NB4 (cell line): ENCODE results near the gene KCNJ12.

Source experiments
- DNase-seq: peaks from one replicate; pipeline ENCODE4 v3.0.0; 2010; ENCODE audit warnings: low read depth
- H3K4me3 ChIP-seq: one replicate; pipeline ENCODE4 v1.5.1; 2011; ENCODE audit warnings: mild to moderate bottlenecking, low read depth, low read length, moderate library complexity
- MYC ChIP-seq: IDR thresholded peaks from 2 replicates; pipeline ENCODE4 v1.6.1; 2011; ENCODE audit warnings: low read depth, low read length
- POLR2A ChIP-seq: IDR thresholded peaks from 2 replicates; pipeline ENCODE4 v1.6.1; 2011; ENCODE audit warnings: mild to moderate bottlenecking; ENCODE audit not compliant: insufficient read length; ENCODE audit errors: extremely low read depth
- TF ChIP-seq, protein P1 (sequence below): IDR thresholded peaks from one replicate; pipeline ENCODE4 v1.5.1; 2012; ENCODE audit warnings: low read depth, low read length
- TF ChIP-seq, protein P2 (sequence below): IDR thresholded peaks from 2 replicates; pipeline ENCODE4 v1.6.1; 2011; ENCODE audit warnings: low read depth, low read length

Gene KCNJ12

DNA sequence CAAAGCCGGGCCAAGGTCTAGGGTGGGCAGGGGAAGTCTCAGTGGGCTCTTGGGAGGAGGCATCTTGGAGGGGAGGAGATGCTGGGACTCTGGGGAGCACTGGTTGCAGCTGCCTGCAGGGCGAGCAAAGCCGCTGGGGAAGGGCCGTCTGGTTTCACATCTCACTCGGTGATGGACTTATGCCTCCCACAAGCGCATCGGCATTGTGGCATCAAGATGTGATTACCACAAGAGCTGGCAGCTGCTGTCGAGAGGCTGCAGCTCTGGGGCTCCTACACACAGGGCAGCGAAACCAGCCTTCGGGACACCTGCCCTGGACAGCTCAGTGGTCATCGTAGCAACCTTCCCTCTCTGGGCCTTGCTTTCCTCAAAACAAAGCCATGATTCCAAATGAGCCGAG is 3.1 kb upstream of the KCNJ12 start:
- no peak overlapping the region for H3K4me3 ChIP-seq
- TF ChIP-seq POLR2A (no peak), MYC (no peak)
- TF ChIP-seq, protein P1, sequence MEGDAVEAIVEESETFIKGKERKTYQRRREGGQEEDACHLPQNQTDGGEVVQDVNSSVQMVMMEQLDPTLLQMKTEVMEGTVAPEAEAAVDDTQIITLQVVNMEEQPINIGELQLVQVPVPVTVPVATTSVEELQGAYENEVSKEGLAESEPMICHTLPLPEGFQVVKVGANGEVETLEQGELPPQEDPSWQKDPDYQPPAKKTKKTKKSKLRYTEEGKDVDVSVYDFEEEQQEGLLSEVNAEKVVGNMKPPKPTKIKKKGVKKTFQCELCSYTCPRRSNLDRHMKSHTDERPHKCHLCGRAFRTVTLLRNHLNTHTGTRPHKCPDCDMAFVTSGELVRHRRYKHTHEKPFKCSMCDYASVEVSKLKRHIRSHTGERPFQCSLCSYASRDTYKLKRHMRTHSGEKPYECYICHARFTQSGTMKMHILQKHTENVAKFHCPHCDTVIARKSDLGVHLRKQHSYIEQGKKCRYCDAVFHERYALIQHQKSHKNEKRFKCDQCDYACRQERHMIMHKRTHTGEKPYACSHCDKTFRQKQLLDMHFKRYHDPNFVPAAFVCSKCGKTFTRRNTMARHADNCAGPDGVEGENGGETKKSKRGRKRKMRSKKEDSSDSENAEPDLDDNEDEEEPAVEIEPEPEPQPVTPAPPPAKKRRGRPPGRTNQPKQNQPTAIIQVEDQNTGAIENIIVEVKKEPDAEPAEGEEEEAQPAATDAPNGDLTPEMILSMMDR = no peak
- TF ChIP-seq, protein P2, sequence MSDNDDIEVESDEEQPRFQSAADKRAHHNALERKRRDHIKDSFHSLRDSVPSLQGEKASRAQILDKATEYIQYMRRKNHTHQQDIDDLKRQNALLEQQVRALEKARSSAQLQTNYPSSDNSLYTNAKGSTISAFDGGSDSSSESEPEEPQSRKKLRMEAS = no peak
- peak; percentile 84 for DNase-seq

DNA sequence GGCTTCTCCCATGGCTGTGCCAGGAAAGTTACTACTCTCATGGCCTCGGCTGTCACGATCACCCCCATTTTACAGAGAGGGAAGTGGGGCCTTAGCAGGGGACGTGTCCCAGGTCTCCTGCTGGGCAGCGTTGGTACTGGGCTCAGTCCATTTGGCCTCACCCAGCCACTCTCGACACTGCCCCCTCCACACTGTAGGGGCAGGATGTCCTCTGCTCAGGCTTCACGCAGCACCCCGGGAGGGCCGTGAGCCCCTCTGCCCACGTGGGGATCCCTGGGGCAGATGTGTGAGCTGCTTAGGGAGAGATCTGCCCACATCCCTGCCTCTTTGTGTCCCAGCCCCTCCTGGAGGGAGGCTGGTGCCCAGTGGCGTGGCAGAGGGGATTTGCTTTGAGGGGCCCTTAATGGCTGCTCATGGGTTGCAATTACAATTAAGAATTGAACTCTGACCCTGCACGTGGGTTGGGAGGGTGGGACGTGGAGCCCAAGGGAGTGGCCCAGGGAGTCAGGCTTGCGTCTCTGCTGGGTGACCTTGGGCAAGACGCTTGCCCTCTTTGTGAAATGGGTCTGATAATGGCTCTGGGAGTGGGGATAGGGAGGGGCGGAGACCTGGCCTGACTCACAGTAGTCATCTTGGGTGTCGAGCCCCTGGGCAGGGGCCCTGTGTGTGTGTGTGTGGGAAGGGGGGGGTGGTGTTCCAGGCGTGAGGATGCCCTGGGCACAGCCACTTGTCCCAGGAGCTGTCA is 2.3 kb upstream of the KCNJ12 start:
- peak; percentile 74 for DNase-seq
- TF ChIP-seq POLR2A (no peak), MYC (no peak)
- TF ChIP-seq, protein P1 = no peak
- TF ChIP-seq, protein P2 = no peak
- no peak overlapping the region for H3K4me3 ChIP-seq

DNA sequence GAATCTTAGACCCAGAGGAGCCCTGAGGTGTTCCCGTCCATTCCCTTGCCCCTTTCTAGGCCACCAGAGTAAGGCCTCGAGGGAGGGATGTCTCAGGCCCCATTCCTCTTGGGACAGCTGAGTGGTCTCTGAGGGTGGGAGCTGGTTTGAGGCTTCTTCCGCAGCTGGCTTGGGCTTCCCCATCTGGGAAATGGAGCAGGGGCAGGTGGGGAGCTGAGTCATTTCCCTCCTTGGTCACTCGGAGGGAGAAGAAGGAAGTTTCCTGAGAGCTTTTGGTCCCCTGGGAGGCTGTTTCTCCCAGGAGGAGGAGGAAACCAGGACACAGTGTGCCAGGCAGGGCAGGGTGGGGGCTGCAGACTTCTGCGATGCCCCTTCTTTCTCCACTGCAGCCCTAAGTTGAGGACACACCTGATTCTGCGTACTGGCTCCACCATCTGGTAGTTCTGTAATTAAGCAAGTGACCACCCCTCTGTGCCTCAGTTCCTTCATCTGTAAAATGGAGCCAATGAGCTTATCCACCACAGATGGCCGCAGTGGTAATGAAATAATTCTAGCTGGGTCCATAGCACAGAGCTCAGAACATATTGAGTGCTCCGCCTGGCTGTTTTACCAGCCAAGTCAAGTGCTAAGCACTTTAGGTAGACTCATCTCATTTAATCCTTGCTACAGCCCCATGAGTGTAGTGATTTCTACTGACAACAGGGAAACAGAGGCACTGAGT is 1.6 kb upstream of the KCNJ12 start:
- peak; percentile 86 for DNase-seq
- no peak overlapping the region for H3K4me3 ChIP-seq
- TF ChIP-seq POLR2A (no peak), MYC (no peak)
- TF ChIP-seq, protein P1 = peak; percentile 19
- TF ChIP-seq, protein P2 = no peak

DNA sequence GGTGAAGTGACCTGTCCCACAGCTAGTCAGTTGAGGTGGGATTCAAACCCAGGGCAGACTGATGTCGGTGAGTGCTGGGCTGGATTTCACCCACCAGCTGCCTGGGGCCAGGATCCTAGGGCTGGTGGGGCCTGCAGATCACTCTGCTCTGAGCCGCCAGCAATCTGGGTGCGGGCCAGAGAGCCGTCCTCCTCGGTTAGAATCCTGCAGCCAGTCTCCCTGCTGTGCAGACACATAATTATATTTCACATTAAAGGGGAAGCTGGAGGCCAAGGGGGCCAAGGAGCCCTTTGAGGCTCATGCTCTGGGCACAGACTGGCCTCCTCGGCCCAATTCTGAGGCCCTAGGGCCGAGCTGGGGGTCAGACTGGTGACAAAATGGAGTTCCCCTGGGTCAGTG is 996 bp upstream of the KCNJ12 start:
- peak; percentile 56 for DNase-seq
- no peak overlapping the region for H3K4me3 ChIP-seq
- TF ChIP-seq, protein P1 = no peak
- TF ChIP-seq POLR2A = no peak
- TF ChIP-seq, protein P2 = no peak
- no peak for TF ChIP-seq MYC

DNA sequence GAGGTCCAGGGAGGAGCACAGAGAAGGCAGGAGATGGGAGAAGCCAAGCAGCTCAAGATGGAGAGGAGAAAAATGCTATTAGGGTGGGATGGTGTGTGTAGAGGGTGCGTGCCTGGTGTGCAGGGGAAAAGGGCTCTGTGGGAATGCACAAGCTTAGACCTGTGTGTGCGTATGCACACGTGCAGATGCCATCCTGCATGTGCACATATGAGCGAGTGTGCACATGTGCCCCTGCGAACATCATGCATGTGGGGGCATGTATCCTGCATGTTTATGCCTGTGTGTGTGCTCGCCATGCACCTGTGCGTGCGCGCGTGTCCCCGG is 438 bp upstream of the KCNJ12 start:
- no peak for DNase-seq
- no peak overlapping the region for H3K4me3 ChIP-seq
- no peak for TF ChIP-seq POLR2A
